HCT116 (cell line): Measurements from ENCODE around the gene AGTRAP. TPM values are rescaled to one million over a fixed set of nuclear protein-coding genes. Genes with fewer than 3 reads are reported as not detected.

Experiments
- ATAC-seq: fragments of 200-7000 bp; cut with Tn5 transposase; 2 replicates; pipeline ENCODE4 v1.9.1; 2020; ENCODE audit warnings: mild to moderate bottlenecking, moderate library complexity
- BruUV-seq: library from RNA; stranded (reverse); fragments of 400-500 nt; replicated peaks from 2 replicates; lab custom pipeline; 2021; lab: Mats Ljungman, UMichigan
- CTCF ChIA-PET: fragments of 300-600 bp; sonication (Branson Sonifier 250); formaldehyde crosslinking; loops from one replicate; lab custom pipeline; 2021; ENCODE audit warnings: antibody characterized with exemption; lab: Charles Lee
- POLR2A ChIA-PET: fragments of 300-600, 350-600 bp; sonication (Branson Sonifier 250); formaldehyde crosslinking; loops from one replicate; lab custom pipeline; 2021; ENCODE audit warnings: antibody characterized with exemption; lab: Charles Lee
- RAD21 ChIA-PET, 2 experiments: fragments of 300-600 bp; sonication (Branson Sonifier 250); formaldehyde crosslinking; loops; one replicate each; lab custom pipeline; 2023; ENCODE audit warnings: low total read pairs in 2 of 2; ENCODE audit not compliant: uncharacterized antibody in 2 of 2, unreplicated experiment in 2 of 2, low non-redundant PET in 1 of 2; lab: Charles Lee
- DNase-seq: peaks from one replicate; pipeline ENCODE4 v3.0.0-alpha.2; 2010; ENCODE audit warnings: low read depth, low spot score
- H2AFZ ChIP-seq: fragments of 200-600 bp; shearing (Covaris generic), sonication (generic); 2 replicates; pipeline ENCODE4 v1.6.1; 2017; ENCODE audit warnings: low read depth, mixed run types, mixed read lengths, antibody characterized with exemption, low read length; ENCODE audit not compliant: poor library complexity, severe bottlenecking
- H3K27ac ChIP-seq: 2 replicates; pipeline ENCODE4 v1.5.1; 2012; ENCODE audit warnings: low read depth, low read length
- H3K27me3 ChIP-seq: fragments of 200-600 bp; sonication (generic); 2 replicates; pipeline ENCODE4 v1.6.1; 2016; ENCODE audit warnings: mixed run types, low read length, mixed read lengths; ENCODE audit not compliant: insufficient read depth
- H3K36me3 ChIP-seq, 2 experiments: fragments of 200-500 bp in 1 of 2; fragments of 200-600 bp in 1 of 2; sonication (Bioruptor generic) in 1 of 2; sonication (generic) in 1 of 2; 2 replicates each; pipeline versions ENCODE4 v1.5.1 to v1.6.1; 2014 to 2016; ENCODE audit warnings: low read length in 2 of 2, inconsistent platforms in 1 of 2, mixed read lengths in 1 of 2, mixed run types in 1 of 2; ENCODE audit not compliant: insufficient read depth in 2 of 2, control insufficient read depth in 1 of 2
- H3K4me1 ChIP-seq, 2 experiments: fragments of 200-600 bp in 1 of 2; sonication (generic) in 1 of 2; 2 replicates each; pipeline versions ENCODE4 v1.5.1 to v1.6.1; 2012 to 2017; ENCODE audit warnings: low read length in 2 of 2, inconsistent platforms in 1 of 2, mild to moderate bottlenecking in 1 of 2, mixed read lengths in 1 of 2, mixed run types in 1 of 2, moderate library complexity in 1 of 2; ENCODE audit not compliant: insufficient read depth in 2 of 2, control insufficient read depth in 1 of 2
- H3K4me2 ChIP-seq: fragments of 200-600 bp; sonication (generic); 2 replicates; pipeline ENCODE4 v1.6.1; 2017; ENCODE audit warnings: mixed run types, low read length, mixed read lengths
- H3K4me3 ChIP-seq, 2 experiments: fragments of 200-600 bp in 1 of 2; sonication (generic) in 1 of 2; replicated peaks in 1 of 2; 2 replicates each; pipeline ENCODE4 v1.5.1; 2011 to 2016; ENCODE audit warnings: low read length in 2 of 2, control low read depth in 1 of 2, low read depth in 1 of 2, mild to moderate bottlenecking in 1 of 2, mixed read lengths in 1 of 2, mixed run types in 1 of 2
- H3K79me2 ChIP-seq: fragments of 200-600 bp; sonication (generic); 2 replicates; pipeline ENCODE4 v1.6.1; 2017; ENCODE audit warnings: mild to moderate bottlenecking, mixed run types, low read length, moderate library complexity, mixed read lengths; ENCODE audit not compliant: insufficient read depth
- H3K9ac ChIP-seq: fragments of 200-600 bp; sonication (generic); 2 replicates; pipeline ENCODE4 v1.6.1; 2016; ENCODE audit warnings: low read length, mixed read lengths
- H3K9me2 ChIP-seq: fragments of 200-600 bp; sonication (generic), shearing (Covaris generic); 2 replicates; pipeline ENCODE4 v1.6.1; 2017; ENCODE audit warnings: mixed run types, mild to moderate bottlenecking, moderate library complexity; ENCODE audit not compliant: insufficient read depth
- H3K9me3 ChIP-seq, 2 experiments: fragments of 200-500 bp in 1 of 2; fragments of 200-600 bp in 1 of 2; sonication (Bioruptor generic) in 1 of 2; sonication (generic) in 1 of 2; 2 replicates each; pipeline ENCODE4 v1.6.1; 2014 to 2017; ENCODE audit warnings: low read length in 2 of 2, mixed read lengths in 2 of 2, inconsistent platforms in 1 of 2, low read depth in 1 of 2, mild to moderate bottlenecking in 1 of 2, mixed run types in 1 of 2, moderate library complexity in 1 of 2; ENCODE audit not compliant: control insufficient read depth in 1 of 2, insufficient read depth in 1 of 2
- H4K20me1 ChIP-seq: fragments of 200-600 bp; sonication (generic), shearing (Covaris generic); 2 replicates; pipeline ENCODE4 v1.6.1; 2017; ENCODE audit warnings: mixed run types, mild to moderate bottlenecking, moderate library complexity; ENCODE audit not compliant: insufficient read depth
- CBX3 ChIP-seq: IDR thresholded peaks from 2 replicates; pipeline ENCODE4 v1.6.1; 2012; ENCODE audit warnings: low read depth
- CEBPB ChIP-seq: IDR thresholded peaks from 2 replicates; pipeline ENCODE4 v1.6.1; 2012; ENCODE audit warnings: low read depth
- CTCF ChIP-seq, 3 experiments: fragments of 200-600 bp in 1 of 3; sonication (generic) in 1 of 3; IDR thresholded peaks in 2 of 3; conservative IDR thresholded peaks in 1 of 3; 2 replicates each; pipeline ENCODE4 v1.5.1; 2012 to 2017; ENCODE audit warnings: low read depth in 2 of 3, low read length in 2 of 3, antibody characterized with exemption in 1 of 3, borderline replicate concordance in 1 of 3, control low read depth in 1 of 3, mild to moderate bottlenecking in 1 of 3, mixed read lengths in 1 of 3, mixed run types in 1 of 3, moderate library complexity in 1 of 3; ENCODE audit not compliant: insufficient read depth in 1 of 3
- EGR1 ChIP-seq: IDR thresholded peaks from 2 replicates; pipeline ENCODE4 v1.6.1; 2012; ENCODE audit warnings: low read depth
- ELF1 ChIP-seq: IDR thresholded peaks from 2 replicates; pipeline ENCODE4 v1.6.1; 2012; ENCODE audit warnings: low read depth, borderline replicate concordance
- EZH2 ChIP-seq: fragments of 200-600 bp; sonication (generic); IDR thresholded peaks from 2 replicates; pipeline ENCODE4 v1.6.1; 2017; ENCODE audit warnings: antibody characterized with exemption, mixed run types
- EZH2phosphoT487 ChIP-seq: fragments of 200-600 bp; IDR thresholded peaks from 2 replicates; pipeline ENCODE4 v1.6.1; 2018; ENCODE audit warnings: antibody characterized with exemption, borderline replicate concordance
- FOSL1 ChIP-seq: IDR thresholded peaks from 2 replicates; pipeline ENCODE4 v1.6.1; 2012; ENCODE audit warnings: low read depth
- JUND ChIP-seq: IDR thresholded peaks from 2 replicates; pipeline ENCODE4 v1.6.1; 2012
- POLR2A ChIP-seq: IDR thresholded peaks from 2 replicates; pipeline ENCODE4 v1.7.0; 2011; ENCODE audit warnings: borderline replicate concordance; ENCODE audit not compliant: insufficient read depth, insufficient read length; ENCODE audit errors: extremely low read depth
- POLR2AphosphoS5 ChIP-seq: IDR thresholded peaks from 2 replicates; pipeline ENCODE4 v1.6.1; 2011; ENCODE audit warnings: mild to moderate bottlenecking, low read depth, low read length, moderate library complexity
- RAD21 ChIP-seq: IDR thresholded peaks from 2 replicates; pipeline ENCODE4 v1.6.1; 2012; ENCODE audit warnings: low read depth, mild to moderate bottlenecking
- SIN3A ChIP-seq: IDR thresholded peaks from 2 replicates; pipeline ENCODE4 v1.6.1; 2012; ENCODE audit warnings: low read depth
- SP1 ChIP-seq: IDR thresholded peaks from 2 replicates; pipeline ENCODE4 v1.6.1; 2012; ENCODE audit warnings: low read depth
- TCF7L2 ChIP-seq: IDR thresholded peaks from 2 replicates; pipeline ENCODE4 v1.7.0; 2011; ENCODE audit warnings: borderline replicate concordance, inconsistent platforms; ENCODE audit not compliant: insufficient read depth, insufficient read length; ENCODE audit errors: extremely low read depth
- YY1 ChIP-seq: IDR thresholded peaks from 2 replicates; pipeline ENCODE4 v1.6.1; 2011; ENCODE audit warnings: low read length, low read depth, moderate library complexity, mild to moderate bottlenecking; ENCODE audit not compliant: insufficient replicate concordance; ENCODE audit errors: extremely low read depth
- ZFX ChIP-seq: fragments of 450-650 bp; IDR thresholded peaks from 2 replicates; pipeline ENCODE4 v1.6.1; 2017
- ZNF274 ChIP-seq: fragments of 200-500 bp; sonication (Bioruptor generic); IDR thresholded peaks from 2 replicates; pipeline ENCODE4 v1.6.1; 2014; ENCODE audit warnings: mild to moderate bottlenecking, low read depth, low read length, inconsistent platforms
- intact Hi-C: fragments of 100-400 bp; cut with micrococcal nuclease; formaldehyde crosslinking; loops from 2 replicates; pipeline ENCODE4 v1.10.0; 2022
- total RNA-seq: library from RNA; stranded (reverse); gene quantifications from one replicate; pipeline ENCODE4 v1.2.1, GENCODE V29; 2021; ENCODE audit not compliant: unreplicated experiment
- TF ChIP-seq, protein P1 (sequence below): IDR thresholded peaks from 2 replicates; pipeline ENCODE4 v1.6.1; 2012
- TF ChIP-seq, protein P2 (sequence below): IDR thresholded peaks from 2 replicates; pipeline ENCODE4 v1.6.1; 2012; ENCODE audit warnings: low read depth

Gene AGTRAP
- total RNA-seq, 1 experiment from 2014 or later = 49.0 TPM

GRCh38 chr1:11766429-11766776 is 30.5 kb downstream of the AGTRAP start:
- no peak for DNase-seq
- Histone ChIP-seq H3K36me3 (no peaks in the 10 kb centered on the region), H3K9me3 (no peaks in the 10 kb centered on the region), H3K4me2 (no peak overlapping the region), H3K4me1 (peaks cover 0 to 11% of the 10 kb centered on the region in 2 experiments; a peak in 1 of 4 replicates), H3K9ac (no peak overlapping the region), H3K79me2 (no peaks in the 10 kb centered on the region), H3K27me3 (no peaks in the 10 kb centered on the region), H3K4me3 (no peak overlapping the region), H2AFZ (no peak overlapping the region), H4K20me1 (no peaks in the 10 kb centered on the region), H3K9me2 (no peaks in the 10 kb centered on the region), H3K27ac (no peak overlapping the region)
- CTCF ChIA-PET = no interaction called here
- TF ChIP-seq EZH2 (no peak), CEBPB (no peak), POLR2A (no peak), JUND (no peak), EGR1 (no peak), YY1 (no peak), FOSL1 (no peak), TCF7L2 (no peak), ZNF274 (no peak), EZH2phosphoT487 (no peak), CTCF (IDR thresholded peaks at IDR 0.05 in 2 of 3, conservative IDR thresholded peaks at IDR 0.05 in 1 of 3; ENCODE audit: borderline replicate concordance in 1 of 3, insufficient read depth in 1 of 3, low read depth in 2 of 3, low read length in 2 of 3) (no peak), ELF1 (no peak), CBX3 (no peak), ZFX (no peak), SIN3A (no peak), RAD21 (no peak), SP1 (no peak), POLR2AphosphoS5 (no peak)
- TF ChIP-seq, protein P1, sequence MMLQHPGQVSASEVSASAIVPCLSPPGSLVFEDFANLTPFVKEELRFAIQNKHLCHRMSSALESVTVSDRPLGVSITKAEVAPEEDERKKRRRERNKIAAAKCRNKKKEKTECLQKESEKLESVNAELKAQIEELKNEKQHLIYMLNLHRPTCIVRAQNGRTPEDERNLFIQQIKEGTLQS = no peak
- TF ChIP-seq, protein P2, sequence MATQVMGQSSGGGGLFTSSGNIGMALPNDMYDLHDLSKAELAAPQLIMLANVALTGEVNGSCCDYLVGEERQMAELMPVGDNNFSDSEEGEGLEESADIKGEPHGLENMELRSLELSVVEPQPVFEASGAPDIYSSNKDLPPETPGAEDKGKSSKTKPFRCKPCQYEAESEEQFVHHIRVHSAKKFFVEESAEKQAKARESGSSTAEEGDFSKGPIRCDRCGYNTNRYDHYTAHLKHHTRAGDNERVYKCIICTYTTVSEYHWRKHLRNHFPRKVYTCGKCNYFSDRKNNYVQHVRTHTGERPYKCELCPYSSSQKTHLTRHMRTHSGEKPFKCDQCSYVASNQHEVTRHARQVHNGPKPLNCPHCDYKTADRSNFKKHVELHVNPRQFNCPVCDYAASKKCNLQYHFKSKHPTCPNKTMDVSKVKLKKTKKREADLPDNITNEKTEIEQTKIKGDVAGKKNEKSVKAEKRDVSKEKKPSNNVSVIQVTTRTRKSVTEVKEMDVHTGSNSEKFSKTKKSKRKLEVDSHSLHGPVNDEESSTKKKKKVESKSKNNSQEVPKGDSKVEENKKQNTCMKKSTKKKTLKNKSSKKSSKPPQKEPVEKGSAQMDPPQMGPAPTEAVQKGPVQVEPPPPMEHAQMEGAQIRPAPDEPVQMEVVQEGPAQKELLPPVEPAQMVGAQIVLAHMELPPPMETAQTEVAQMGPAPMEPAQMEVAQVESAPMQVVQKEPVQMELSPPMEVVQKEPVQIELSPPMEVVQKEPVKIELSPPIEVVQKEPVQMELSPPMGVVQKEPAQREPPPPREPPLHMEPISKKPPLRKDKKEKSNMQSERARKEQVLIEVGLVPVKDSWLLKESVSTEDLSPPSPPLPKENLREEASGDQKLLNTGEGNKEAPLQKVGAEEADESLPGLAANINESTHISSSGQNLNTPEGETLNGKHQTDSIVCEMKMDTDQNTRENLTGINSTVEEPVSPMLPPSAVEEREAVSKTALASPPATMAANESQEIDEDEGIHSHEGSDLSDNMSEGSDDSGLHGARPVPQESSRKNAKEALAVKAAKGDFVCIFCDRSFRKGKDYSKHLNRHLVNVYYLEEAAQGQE = no peak
- RAD21 ChIA-PET = no interaction called here
- POLR2A ChIA-PET = no interaction called here
- no peak for ATAC-seq
- intact Hi-C loops = no loop called here
- no TSS peak for BruUV-seq
